LNCAP (cell line): ENCODE data around the gene PRKAR1B.

Source experiments
- CTCF ChIP-seq: fragments of 450-650 bp; IDR thresholded peaks from 2 replicates; pipeline ENCODE4 v1.5.1; 2017; ENCODE audit warnings: mild to moderate bottlenecking

The PRKAR1B gene

DNA sequence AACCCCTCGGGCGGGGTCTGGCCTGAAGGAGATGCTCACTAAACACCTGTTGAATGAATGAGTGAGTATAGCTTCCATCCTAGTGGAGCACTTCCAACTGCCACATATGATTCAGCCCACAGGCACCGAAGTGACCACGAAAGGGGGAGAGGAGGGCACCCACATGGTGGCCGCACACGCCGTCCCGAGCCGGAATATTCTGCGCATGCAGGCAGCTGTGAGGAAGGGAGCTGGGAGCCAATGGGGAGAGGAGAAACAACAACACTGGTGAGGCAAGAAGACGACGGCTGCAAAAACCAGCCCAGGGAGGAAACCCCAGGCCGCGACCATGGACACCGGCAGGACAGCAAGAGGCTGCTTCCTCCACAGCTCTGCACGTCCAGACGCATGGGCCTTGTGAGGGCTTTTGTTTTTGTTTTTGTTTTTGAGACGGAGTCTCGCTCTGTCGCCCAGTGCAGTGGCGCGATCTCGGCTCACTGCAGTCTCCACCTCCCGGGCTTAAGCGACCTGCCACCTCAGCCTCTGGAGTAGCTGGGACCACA, 67.7 kb downstream of the PRKAR1B start:
- TF ChIP-seq CTCF, result no peak

GRCh38 chr7:657565-658119, 69.4 kb downstream of the PRKAR1B start:
- no peak for TF ChIP-seq CTCF

DNA sequence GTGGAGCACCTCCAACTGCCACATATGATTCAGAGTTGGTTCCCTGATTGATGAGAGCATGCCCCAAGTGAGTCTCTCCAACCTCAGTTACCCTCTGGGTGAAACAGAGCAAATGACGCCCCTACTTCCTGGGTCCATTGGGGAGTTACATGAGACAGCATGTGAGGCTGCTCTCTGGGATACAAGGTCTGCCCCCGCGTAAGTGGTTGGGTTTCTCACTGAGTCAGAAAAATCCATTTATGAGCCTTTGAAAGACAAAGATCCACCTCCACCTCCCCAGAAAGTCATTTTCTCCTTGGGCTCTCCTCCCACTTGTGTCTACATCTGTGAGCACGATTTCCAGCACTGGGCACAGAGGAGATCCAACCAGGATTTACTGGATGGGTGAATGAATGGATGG, 71.3 kb downstream of the PRKAR1B start:
- TF ChIP-seq CTCF, result no peak

DNA sequence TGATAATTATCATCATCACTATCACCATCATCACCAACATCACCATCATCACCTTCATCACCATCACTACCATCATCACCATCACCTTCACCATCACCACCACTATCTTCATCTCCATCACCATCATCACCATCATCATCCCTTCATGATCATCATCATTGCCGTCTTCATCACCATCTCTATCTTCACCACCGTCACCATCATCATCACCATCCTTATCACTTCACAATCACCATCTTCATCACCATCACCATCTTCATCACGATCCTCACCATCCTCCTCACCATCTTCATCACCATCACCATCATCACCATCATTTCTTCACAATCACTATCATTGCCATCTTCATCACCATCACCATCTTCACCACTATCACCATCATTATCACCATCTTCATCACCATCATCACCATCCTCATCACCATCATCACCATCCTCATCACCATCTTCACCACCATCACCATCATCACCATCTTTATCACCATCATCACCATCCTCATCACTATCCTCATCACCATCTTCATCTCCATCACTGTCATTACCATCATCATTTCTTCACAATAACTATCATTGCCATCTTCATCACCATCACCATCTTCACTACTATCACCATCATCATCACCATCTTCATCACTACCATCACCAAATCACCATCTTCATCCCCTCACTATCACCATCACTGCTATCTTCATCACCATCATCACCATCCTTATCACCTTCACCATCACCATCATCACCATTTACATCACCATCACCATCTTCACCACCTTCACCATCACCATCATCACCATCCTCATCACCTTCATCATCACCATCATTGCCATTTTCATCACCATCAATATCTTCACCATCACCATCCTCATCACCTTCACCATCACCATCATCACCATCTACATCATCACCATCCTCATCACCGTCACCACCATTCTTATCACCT, 73.0 kb downstream of the PRKAR1B start:
- TF ChIP-seq CTCF, result no peak

DNA sequence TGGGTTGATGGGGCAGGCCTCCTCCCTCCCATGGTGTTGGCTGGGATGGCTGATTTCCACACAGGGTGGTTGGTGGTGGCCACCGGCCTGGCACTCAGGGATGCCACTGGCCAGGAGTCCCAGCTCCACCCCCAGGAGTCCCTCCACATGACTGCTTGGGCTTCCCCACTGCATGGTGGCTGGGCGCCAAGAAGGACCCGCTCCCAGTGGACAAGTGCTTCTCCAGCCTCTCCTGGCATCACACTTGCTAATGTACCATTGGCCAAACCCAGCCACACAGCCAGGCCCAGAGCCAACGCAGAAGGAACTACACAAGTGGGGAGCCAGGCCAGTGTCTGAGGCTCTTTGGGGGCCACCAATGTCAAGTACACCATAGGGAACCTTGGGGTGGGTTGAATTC, 74.2 kb downstream of the PRKAR1B start:
- no peak for TF ChIP-seq CTCF

DNA sequence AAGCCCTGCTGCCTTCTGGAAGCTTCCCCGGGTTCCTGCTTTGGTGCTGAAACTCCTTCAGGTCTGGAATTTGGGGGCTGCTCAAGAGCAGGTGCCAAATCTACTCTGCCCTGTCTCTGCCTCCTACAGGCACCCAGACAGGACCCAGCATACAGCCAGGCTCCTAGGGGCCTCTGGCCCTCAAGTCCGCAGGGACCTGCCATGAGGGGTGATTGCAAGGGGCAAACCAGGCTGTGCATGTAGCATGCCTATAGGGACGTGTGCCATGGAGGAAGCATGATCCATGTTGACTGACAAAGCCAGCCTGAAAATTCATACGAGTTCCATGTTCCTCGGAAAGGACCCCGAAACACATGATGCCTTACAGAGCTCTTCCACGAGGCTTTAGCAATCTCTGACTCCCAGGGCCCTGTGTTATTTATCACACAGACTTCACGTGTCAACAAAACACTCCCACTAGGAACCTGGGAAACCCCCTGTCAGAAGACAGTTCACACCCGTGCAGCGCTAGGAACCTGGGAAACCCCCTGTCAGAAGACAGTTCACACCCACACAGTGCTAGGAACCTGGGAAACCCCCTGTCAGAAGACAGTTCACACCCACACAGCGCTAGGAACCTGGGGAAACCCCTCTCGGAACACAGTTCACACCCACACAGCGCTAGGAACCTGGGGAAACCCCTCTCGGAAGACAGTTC, 75.9 kb downstream of the PRKAR1B start:
- no peak for TF ChIP-seq CTCF

- TF ChIP-seq CTCF, result no peak
Observed at GRCh38 chr7:650339-651031, 76.6 kb downstream of the PRKAR1B start.
